Measurements from ENCODE around the gene EFNB2. TPM values are rescaled to one million over a fixed set of nuclear protein-coding genes. Genes with fewer than 3 reads are reported as not detected.

Gene EFNB2
- total and polyA plus RNA-seq, 4 donors, result 2.6 to 6.1 (median 3.4) TPM

- Histone ChIP-seq H3K4me3 (ENCODE audit: low read depth in 1 of 3, low read length in 3 of 3) (no peak overlapping the region), H3K9ac (ENCODE audit: low read depth in 1 of 2, low read length in 2 of 2) (no peak overlapping the region), H3K4me1 (ENCODE audit: control insufficient read depth in 4 of 4, insufficient read depth in 4 of 4, low read length in 3 of 4) (no peaks in the 10 kb centered on the region), H3K27me3 (ENCODE audit: control insufficient read depth in 4 of 4, insufficient read depth in 4 of 4, low read length in 3 of 4) (peaks cover 0 to 19% (median 3%) of the 10 kb centered on the region in 4 donors), H3K36me3 (ENCODE audit: control insufficient read depth in 4 of 4, insufficient read depth in 3 of 4, low read depth in 1 of 4, low read length in 3 of 4) (no peaks in the 10 kb centered on the region), H3K9me3 (ENCODE audit: control insufficient read depth in 4 of 4, low read length in 3 of 4) (no peaks in the 10 kb centered on the region), H3K27ac (ENCODE audit: low read depth in 1 of 2, low read length in 2 of 2) (no peak overlapping the region)
- 69% methylated on average over 3 of the region's 3 CpGs for WGBS
- DNase-seq (ENCODE audit: low spot score), result no peak
- TF ChIP-seq, protein P1, sequence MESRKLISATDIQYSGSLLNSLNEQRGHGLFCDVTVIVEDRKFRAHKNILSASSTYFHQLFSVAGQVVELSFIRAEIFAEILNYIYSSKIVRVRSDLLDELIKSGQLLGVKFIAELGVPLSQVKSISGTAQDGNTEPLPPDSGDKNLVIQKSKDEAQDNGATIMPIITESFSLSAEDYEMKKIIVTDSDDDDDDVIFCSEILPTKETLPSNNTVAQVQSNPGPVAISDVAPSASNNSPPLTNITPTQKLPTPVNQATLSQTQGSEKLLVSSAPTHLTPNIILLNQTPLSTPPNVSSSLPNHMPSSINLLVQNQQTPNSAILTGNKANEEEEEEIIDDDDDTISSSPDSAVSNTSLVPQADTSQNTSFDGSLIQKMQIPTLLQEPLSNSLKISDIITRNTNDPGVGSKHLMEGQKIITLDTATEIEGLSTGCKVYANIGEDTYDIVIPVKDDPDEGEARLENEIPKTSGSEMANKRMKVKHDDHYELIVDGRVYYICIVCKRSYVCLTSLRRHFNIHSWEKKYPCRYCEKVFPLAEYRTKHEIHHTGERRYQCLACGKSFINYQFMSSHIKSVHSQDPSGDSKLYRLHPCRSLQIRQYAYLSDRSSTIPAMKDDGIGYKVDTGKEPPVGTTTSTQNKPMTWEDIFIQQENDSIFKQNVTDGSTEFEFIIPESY (IDR thresholded peaks at IDR 0.05), result no peak
- TF ChIP-seq JUND (IDR thresholded peaks at IDR 0.05) (no peak), EGR1 (IDR thresholded peaks at IDR 0.05; ENCODE audit: low read depth in 2 of 2) (no peak), SP1 (IDR thresholded peaks at IDR 0.05) (no peak), HNF4G (IDR thresholded peaks at IDR 0.05) (no peak), RXRA (IDR thresholded peaks at IDR 0.05) (no peak), RAD21 (IDR thresholded peaks at IDR 0.05) (no peak)
Observed at GRCh38 chr13:106523576-106523975, 11.9 kb downstream of the EFNB2 start.

GRCh38 chr13:106522898-106523525 is 12.4 kb downstream of the EFNB2 start:
- H3K9ac ChIP-seq (ENCODE audit: low read depth in 1 of 2, low read length in 2 of 2), result no peak overlapping the region
- H3K36me3 ChIP-seq (ENCODE audit: control insufficient read depth in 4 of 4, insufficient read depth in 3 of 4, low read depth in 1 of 4, low read length in 3 of 4), result no peaks in the 10 kb centered on the region
- DNase-seq (ENCODE audit: low spot score), result no peak
- no peak overlapping the region for H3K27ac ChIP-seq (ENCODE audit: low read depth in 1 of 2, low read length in 2 of 2)
- 54% methylated on average over 7 of the region's 7 CpGs for WGBS
- peaks cover 0 to 19% (median 3%) of the 10 kb centered on the region in 4 donors for H3K27me3 ChIP-seq (ENCODE audit: control insufficient read depth in 4 of 4, insufficient read depth in 4 of 4, low read length in 3 of 4)
- H3K9me3 ChIP-seq (ENCODE audit: control insufficient read depth in 4 of 4, low read length in 3 of 4), result no peaks in the 10 kb centered on the region
- H3K4me1 ChIP-seq (ENCODE audit: control insufficient read depth in 4 of 4, insufficient read depth in 4 of 4, low read length in 3 of 4), result no peaks in the 10 kb centered on the region
- H3K4me3 ChIP-seq (ENCODE audit: low read depth in 1 of 3, low read length in 3 of 3), result no peak overlapping the region
- no peak for TF ChIP-seq JUND (IDR thresholded peaks at IDR 0.05)
- TF ChIP-seq FOXA2 (IDR thresholded peaks at IDR 0.05), result no peak
- TF ChIP-seq MAX (IDR thresholded peaks at IDR 0.05), result no peak
- TF ChIP-seq TAF1 (conservative IDR thresholded peaks at IDR 0.05), result no peak
- no peak for TF ChIP-seq EGR1 (IDR thresholded peaks at IDR 0.05; ENCODE audit: low read depth in 2 of 2)
- TF ChIP-seq RXRA (IDR thresholded peaks at IDR 0.05), result no peak
- TF ChIP-seq, protein P2, sequence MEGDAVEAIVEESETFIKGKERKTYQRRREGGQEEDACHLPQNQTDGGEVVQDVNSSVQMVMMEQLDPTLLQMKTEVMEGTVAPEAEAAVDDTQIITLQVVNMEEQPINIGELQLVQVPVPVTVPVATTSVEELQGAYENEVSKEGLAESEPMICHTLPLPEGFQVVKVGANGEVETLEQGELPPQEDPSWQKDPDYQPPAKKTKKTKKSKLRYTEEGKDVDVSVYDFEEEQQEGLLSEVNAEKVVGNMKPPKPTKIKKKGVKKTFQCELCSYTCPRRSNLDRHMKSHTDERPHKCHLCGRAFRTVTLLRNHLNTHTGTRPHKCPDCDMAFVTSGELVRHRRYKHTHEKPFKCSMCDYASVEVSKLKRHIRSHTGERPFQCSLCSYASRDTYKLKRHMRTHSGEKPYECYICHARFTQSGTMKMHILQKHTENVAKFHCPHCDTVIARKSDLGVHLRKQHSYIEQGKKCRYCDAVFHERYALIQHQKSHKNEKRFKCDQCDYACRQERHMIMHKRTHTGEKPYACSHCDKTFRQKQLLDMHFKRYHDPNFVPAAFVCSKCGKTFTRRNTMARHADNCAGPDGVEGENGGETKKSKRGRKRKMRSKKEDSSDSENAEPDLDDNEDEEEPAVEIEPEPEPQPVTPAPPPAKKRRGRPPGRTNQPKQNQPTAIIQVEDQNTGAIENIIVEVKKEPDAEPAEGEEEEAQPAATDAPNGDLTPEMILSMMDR (IDR thresholded peaks at IDR 0.05; ENCODE audit: low read depth, low read length, missing input control), result no peak
- TF ChIP-seq HNF4G (IDR thresholded peaks at IDR 0.05), result no peak
- no peak for TF ChIP-seq GABPA (IDR thresholded peaks at IDR 0.05 in 1 of 2, conservative IDR thresholded peaks at IDR 0.05 in 1 of 2)
- no peak for TF ChIP-seq HNF4A (conservative IDR thresholded peaks at IDR 0.05)
- TF ChIP-seq, protein P3, sequence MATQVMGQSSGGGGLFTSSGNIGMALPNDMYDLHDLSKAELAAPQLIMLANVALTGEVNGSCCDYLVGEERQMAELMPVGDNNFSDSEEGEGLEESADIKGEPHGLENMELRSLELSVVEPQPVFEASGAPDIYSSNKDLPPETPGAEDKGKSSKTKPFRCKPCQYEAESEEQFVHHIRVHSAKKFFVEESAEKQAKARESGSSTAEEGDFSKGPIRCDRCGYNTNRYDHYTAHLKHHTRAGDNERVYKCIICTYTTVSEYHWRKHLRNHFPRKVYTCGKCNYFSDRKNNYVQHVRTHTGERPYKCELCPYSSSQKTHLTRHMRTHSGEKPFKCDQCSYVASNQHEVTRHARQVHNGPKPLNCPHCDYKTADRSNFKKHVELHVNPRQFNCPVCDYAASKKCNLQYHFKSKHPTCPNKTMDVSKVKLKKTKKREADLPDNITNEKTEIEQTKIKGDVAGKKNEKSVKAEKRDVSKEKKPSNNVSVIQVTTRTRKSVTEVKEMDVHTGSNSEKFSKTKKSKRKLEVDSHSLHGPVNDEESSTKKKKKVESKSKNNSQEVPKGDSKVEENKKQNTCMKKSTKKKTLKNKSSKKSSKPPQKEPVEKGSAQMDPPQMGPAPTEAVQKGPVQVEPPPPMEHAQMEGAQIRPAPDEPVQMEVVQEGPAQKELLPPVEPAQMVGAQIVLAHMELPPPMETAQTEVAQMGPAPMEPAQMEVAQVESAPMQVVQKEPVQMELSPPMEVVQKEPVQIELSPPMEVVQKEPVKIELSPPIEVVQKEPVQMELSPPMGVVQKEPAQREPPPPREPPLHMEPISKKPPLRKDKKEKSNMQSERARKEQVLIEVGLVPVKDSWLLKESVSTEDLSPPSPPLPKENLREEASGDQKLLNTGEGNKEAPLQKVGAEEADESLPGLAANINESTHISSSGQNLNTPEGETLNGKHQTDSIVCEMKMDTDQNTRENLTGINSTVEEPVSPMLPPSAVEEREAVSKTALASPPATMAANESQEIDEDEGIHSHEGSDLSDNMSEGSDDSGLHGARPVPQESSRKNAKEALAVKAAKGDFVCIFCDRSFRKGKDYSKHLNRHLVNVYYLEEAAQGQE (IDR thresholded peaks at IDR 0.05), result no peak
- TF ChIP-seq ATF3 (IDR thresholded peaks at IDR 0.05), result no peak
- no peak for TF ChIP-seq NR2F2 (IDR thresholded peaks at IDR 0.05)
- TF ChIP-seq, protein P1 (IDR thresholded peaks at IDR 0.05), result no peak

All from liver (tissue), 9 donors.